ENCODE data around the gene TENM4.
A peak's percentile ranks its signal among the peaks of the same experiment; 100 is the strongest.

The TENM4 gene

DNA sequence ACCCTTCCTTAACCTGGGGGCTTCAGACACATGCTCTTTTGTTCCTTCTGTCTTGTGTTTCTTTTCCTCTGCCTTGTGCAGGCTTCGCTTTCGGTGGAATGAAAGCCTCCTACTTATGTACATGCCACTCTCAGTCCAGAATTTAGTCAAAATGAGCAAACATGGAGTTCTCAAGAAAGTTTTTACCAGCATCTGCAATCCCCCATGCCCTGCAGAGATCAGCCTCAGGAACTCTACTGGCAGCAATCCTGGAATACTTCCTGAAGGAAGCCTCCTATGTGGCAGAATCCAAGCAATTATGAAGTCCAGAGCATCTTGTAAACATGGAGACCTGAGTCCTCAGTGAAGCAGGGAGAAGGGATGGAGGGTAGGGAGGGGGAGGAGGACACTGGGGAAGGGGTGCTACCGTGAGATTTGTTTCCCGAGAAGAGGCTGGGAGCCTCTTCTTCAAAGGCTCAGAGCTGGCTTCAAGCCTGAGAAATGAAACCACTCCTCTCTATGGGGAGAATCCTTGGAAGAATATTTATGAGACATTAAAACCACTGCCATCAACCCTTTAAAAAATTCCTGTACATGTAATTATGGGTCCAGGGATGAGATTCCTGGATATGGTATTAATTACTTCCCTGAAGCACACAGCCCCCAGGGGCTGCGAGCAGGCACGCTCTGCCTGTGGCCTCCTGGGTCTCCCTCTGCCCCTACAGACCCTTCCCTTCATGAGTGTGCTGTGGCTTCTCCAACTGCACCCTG, 58.4 kb downstream of the TENM4 start:
- DNase-seq = no peak

GRCh38 chr11:79381036-79381435, 59.8 kb downstream of the TENM4 start:
- no peak for DNase-seq

- no peak for DNase-seq
Observed at GRCh38 chr11:79377406-79377805, 63.4 kb downstream of the TENM4 start.

DNA sequence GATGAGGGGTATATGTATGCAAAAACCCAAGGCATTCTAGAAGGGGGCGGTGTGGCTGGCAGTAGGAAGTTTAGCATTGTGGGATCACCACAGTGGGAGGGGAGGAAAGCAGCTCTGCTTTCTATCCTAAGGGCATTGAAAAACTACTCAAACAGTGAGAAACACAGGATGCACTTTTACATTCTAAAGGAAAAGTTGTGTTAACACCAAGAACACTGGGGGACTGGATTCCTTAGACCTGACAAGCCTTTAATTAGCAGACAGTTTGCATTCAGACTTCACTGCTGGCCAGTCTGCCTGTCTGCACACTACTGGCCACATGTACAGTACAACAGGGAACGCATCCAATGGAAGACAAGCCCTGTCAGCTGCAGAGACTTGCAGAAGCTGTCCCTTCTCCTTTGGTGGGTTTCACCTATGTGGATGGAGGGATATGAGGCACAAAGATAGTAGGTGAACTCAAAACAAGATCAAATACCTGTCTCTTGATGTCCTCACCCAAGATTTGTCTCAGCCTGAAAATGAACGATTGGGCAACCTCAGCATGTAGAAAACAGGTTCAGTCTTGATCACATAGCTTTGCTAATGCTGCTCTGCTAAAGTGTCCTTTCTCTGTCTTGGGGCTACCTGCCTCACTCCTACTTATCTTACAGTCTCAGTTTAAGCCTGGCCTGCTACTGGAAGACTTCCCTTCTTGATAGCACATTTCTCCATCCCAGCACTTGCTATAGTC, 64.8 kb downstream of the TENM4 start:
- DNase-seq = no peak

DNA sequence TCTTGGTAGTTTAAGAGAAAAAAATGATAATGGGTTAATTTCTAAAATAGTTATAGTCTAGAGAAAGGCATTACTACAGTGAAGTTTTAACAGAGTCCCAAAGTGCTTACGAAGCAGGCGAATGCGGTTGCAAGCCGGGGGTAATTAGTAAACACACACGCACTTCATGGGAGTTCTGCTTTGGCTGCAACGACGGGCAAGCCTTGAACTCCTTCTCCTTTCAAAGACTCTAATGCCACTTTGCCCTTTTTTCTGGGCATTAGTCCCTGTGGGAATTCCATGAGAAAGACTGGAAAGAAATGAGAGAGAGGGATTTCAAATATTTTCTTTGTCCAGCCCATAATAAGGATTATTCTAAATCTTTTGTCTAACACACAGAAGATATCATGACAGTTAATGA, 66.1 kb downstream of the TENM4 start:
- no peak for DNase-seq

- DNase-seq = no peak
Observed at GRCh38 chr11:79371724-79372123, 69.1 kb downstream of the TENM4 start.

GRCh38 chr11:79371152-79371551, 69.7 kb downstream of the TENM4 start:
- DNase-seq = no peak

DNA sequence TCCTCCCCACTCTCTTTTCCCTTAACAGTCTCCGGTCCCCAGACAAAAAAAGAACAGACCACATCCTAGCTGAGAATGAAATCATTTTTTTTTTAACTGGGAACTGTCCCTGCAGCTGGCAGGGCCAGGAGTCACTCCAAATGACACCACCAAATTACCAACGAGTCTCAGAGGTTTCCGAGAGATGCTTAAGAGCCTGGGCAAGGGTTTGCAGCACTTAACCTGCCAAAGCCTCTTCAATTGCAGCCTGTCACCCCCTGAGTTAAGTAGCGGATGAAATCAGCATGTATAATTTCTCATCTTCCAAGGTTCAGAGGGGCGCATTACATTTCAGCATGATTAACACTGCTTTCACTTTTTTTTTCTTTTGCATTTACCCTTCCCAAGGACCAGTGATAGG, 71.8 kb downstream of the TENM4 start:
- DNase-seq = no peak

- DNase-seq = no peak
Observed at GRCh38 chr11:79367844-79368243, 73.0 kb downstream of the TENM4 start.

DNA sequence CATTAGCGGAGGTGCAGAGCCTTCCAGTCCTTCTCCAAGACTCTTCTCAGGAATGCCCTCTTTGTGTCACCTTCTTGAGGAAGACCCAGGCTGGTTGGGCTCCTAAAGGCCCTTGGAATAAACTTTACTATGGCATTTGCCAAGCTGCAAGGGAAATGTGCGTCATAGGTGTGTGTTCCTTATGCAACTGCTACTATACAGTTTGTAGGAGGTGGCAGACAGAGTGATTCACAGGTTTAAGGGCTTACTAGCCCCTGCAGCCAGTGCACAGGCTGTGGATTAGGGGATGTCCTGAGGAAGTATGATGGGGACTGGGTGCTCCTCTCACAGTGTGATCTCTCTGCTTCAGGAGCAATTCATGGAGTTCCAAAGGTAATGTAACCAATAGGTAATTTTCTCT, 74.6 kb downstream of the TENM4 start:
- no peak for DNase-seq

DNA sequence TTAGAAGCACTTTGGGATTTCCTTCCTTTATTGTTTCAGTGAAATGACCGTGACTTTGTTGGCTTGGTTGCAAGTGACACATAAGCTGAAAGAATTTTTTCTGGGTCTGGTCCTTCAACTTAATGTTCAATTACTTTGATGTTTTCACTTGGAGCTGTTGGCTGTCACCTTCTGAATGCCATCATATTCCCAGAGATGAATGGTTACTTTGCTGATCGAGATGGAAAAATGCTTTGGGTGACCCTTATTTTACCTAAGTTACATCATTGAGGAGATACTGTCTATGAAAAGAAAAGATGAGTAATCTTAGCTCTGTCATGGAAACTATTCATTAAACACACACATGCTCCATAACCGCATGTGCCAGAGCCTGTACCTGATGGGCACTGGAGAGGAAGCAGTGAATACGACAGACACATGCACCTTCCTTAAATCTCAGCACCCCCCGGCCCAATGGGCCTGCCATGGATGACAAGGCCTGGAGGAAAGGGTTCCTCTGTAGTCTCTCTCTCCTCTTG, 76.9 kb downstream of the TENM4 start:
- DNase-seq = no peak

DNA sequence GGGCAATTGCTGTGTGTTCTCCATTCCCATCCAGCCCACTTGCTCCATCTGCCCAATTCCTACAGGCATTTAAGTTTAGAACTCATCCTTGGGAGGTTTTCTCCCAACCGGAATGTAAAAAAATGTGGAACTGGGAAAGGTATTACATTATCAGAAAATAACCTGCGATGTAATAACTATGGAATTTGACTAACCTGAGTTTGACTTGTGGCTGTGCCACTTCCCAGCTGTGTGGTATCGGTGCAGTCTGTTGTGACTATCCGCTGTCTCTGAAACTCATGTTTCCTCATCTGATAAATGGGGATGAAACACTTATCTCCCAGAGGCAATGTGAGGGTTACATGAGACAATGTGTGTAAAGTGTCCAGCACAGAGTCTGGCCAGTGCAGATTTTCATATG, 77.6 kb downstream of the TENM4 start:
- DNase-seq = no peak

DNA sequence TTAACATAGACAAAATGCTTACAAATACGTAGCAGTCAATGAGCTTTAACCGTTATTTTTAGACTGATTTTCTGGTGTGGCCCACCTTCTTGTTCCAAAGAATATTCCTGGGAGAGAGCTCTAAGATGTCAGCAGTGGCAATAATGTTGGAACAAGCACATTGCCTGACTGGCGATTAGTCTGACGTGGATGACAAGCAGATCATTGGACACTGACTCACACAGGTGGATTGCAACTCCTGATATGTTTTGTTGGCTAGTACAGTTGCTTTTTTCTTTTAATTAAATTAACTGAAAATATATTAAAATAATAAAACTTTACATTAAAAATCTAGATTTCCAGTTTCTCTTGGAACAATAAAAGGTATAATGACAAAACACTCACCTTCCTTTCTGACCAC, 78.0 kb downstream of the TENM4 start:
- DNase-seq = no peak

- DNase-seq = no peak
Observed at GRCh38 chr11:79362206-79362757, 78.5 kb downstream of the TENM4 start.

- DNase-seq = no peak
Observed at GRCh38 chr11:79358258-79358657, 82.6 kb downstream of the TENM4 start.

DNA sequence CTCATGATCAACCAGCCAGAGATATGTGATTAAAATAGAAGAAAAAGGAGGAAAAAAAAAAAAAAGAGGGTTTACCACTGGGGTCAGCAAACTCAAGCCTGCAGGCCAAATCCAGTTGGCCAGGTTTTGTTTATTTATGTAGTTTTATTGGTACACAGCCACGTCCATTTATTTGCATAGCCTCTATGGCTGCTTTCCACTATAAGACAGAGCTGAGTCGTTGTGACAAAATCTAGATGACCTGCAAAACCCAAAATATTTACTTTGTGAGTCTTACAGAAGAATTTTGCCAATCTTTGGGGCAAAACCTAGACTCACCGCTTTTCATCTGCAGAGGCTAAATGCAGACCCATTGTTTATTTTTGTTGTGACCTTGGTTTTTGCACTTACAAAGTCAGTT, 87.1 kb downstream of the TENM4 start:
- no peak for DNase-seq

DNA sequence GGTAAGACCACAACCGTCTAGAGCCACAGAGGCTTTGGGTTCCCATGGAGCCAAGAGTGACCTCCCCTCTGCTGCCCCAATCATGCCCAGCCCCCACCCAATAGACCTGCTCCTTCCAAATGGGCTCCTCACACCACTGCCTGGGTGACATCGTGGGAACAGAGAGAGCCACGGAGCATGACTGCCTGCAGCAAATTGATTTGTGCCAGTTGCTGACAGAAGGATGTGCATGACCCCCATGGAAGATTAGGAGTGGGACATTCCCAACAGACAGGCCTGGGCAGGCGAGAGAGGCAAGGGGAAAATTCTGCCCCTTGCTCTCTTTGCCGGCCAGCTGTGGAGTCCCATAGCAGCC, 88.5 kb downstream of the TENM4 start:
- no peak for DNase-seq

DNA sequence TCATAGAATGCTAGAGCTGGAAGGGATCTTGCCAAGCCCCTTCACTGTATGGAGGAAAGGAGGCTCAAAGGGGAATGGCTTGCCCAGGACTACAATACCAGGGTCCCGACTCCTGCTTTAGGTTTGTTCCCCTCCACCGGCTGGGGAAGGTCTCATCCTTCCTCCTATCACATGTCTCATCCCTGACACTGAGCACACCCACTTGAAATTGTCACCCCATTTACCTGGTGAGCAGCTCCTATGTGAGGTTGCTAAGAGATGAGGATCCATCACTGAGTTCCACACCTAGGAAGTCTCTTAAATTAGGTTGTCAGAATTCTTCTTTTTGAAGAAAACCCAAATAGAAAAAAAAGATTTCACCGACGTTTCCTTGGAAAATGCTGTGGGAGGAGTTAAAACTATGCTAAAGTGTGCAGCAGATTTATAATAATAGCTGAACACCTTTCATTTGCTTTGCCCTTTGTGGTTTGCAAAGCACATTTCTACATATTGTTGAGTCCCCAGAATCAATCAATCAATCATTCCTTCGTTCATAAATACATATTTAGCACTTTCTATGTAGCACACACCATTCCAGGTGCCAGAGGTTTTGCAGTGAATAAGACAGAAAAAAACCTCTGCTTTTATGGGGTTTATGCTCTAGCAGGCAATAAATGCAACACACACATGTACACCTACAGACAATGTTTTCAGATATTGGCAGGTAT, 91.7 kb downstream of the TENM4 start:
- DNase-seq = no peak

DNA sequence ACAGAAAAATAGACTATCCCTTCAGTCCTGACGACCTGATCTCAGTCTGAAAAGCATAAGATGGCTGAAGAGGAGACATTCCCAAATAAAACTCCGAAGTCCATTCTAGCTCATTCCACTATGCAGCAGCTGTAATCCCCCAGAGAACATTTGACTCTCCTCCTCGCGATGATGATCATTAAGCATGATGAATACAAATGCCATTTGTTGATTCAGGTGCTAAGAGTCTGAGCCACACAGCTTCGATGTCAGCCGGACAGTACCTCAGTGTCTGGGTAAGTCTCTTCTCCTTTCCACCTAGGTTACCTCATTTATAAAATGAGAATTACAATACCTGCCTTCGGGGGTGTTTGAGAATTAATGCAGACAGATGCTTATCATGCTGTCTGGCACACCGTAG, 94.8 kb downstream of the TENM4 start:
- DNase-seq = peak; percentile 42

GRCh38 chr11:79344753-79345294, 96.0 kb downstream of the TENM4 start:
- DNase-seq = no peak

DNA sequence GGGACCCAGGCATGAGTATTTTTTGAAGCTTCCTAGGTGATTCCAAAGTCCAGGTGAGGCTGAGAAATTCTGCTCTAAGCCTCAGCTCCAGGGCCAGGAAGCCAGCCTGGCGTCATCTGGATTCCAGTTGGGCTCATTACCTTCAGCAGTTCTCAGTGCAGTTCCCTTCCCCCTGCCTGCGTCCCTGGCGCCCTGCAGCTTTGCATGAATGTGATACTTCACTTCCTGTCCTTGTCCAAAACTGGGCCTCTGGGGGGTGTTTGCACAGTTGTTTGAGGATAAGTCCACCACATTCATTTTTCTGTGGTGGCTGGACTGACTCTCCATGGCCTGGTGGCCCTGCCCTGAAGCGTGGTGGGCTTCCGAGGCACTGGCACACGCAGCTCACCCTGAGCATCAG, 98.1 kb downstream of the TENM4 start:
- DNase-seq = peak; percentile 42

GRCh38 chr11:79342236-79342635, 98.6 kb downstream of the TENM4 start:
- DNase-seq = no peak

DNA sequence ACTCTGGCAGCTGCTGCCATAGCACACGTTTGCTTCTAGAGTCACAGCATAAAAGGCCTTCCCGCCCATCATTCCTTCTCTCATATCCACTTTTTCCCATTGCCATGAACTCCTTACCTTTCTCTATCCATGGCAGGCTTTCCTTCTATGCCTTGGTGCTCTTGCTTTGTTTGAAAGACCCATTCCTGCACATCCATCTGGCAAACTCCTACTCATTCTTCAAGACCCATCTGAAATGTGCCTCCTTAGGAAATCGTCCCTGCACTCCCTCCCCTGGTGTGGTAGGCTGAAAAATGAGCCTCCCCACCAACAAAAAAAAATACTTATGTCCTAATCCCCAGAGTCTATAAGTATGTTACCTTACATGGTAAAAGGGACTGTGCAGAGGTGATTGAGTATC, 100.3 kb downstream of the TENM4 start:
- DNase-seq = no peak

Measured in NCI-H1092 (cell line).